ENCODE measurements around the gene SLC23A2. TPM values are rescaled to one million over a fixed set of nuclear protein-coding genes. Genes with fewer than 3 reads are reported as not detected.

SLC23A2 gene
- polyA plus RNA-seq, 1 donor from 2014 or later: 38.3 TPM

- no peaks in the 10 kb centered on the region for H3K9me2 ChIP-seq (ENCODE audit: insufficient read depth, low read length)
- no peak overlapping the region for H3K27ac ChIP-seq (ENCODE audit: low read length)
- no peak overlapping the region for H3K9ac ChIP-seq (ENCODE audit: low read length)
- no peak overlapping the region for H3K4me2 ChIP-seq (ENCODE audit: low read length)
- TF ChIP-seq POLR2AphosphoS5 (IDR thresholded peaks at IDR 0.05) (no peak), REST (IDR thresholded peaks at IDR 0.05; ENCODE audit: borderline replicate concordance) (no peak), SMC3 (conservative IDR thresholded peaks at IDR 0.05; ENCODE audit: poor library complexity) (no peak), RAD21 (conservative IDR thresholded peaks at IDR 0.05) (no peak), CTCF (IDR thresholded peaks at IDR 0.05; ENCODE audit: poor library complexity, severe bottlenecking) (no peak), EP300 (conservative IDR thresholded peaks at IDR 0.05; ENCODE audit: poor library complexity, severe bottlenecking) (no peak), TAF1 (IDR thresholded peaks at IDR 0.05; ENCODE audit: low read depth) (no peak), EZH2 (IDR thresholded peaks at IDR 0.05; ENCODE audit: borderline replicate concordance, insufficient read depth, low read length, poor library complexity, severe bottlenecking) (no peak), MXI1 (conservative IDR thresholded peaks at IDR 0.05; ENCODE audit: poor library complexity, severe bottlenecking) (no peak)
- no peaks in the 10 kb centered on the region for H3K9me3 ChIP-seq (ENCODE audit: low read length)
- H3K27me3 ChIP-seq (ENCODE audit: insufficient read depth, low read depth, low read length): no peaks in the 10 kb centered on the region
- H3K36me3 ChIP-seq (ENCODE audit: insufficient read depth, low read length): peaks cover 15% of the 10 kb centered on the region
- H3K4me3 ChIP-seq (ENCODE audit: low read length): no peak overlapping the region
- no peaks in the 10 kb centered on the region for H4K20me1 ChIP-seq (ENCODE audit: insufficient read depth)
- no peaks in the 10 kb centered on the region for H3F3A ChIP-seq (ENCODE audit: insufficient read depth, low read length, poor library complexity, severe bottlenecking)
- H2AFZ ChIP-seq (ENCODE audit: low read depth, low read length): no peak overlapping the region
- no peaks in the 10 kb centered on the region for H3K79me2 ChIP-seq (replicated peaks; ENCODE audit: insufficient read depth, low read length)
Observed at GRCh38 chr20:4905613-4906012, 95.7 kb downstream of the SLC23A2 start.

GRCh38 chr20:4905195-4905594 lies 96.1 kb downstream of the SLC23A2 start:
- Histone ChIP-seq H3K4me3 (ENCODE audit: low read length) (no peak overlapping the region), H3K27ac (ENCODE audit: low read length) (no peak overlapping the region), H3K9me2 (ENCODE audit: insufficient read depth, low read length) (no peaks in the 10 kb centered on the region), H3K27me3 (ENCODE audit: insufficient read depth, low read depth, low read length) (no peaks in the 10 kb centered on the region), H4K20me1 (ENCODE audit: insufficient read depth) (no peaks in the 10 kb centered on the region), H2AFZ (ENCODE audit: low read depth, low read length) (no peak overlapping the region), H3K9me3 (ENCODE audit: low read length) (no peaks in the 10 kb centered on the region), H3F3A (ENCODE audit: insufficient read depth, low read length, poor library complexity, severe bottlenecking) (no peaks in the 10 kb centered on the region), H3K9ac (ENCODE audit: low read length) (no peak overlapping the region), H3K36me3 (ENCODE audit: insufficient read depth, low read length) (peaks cover 15% of the 10 kb centered on the region), H3K79me2 (replicated peaks; ENCODE audit: insufficient read depth, low read length) (no peaks in the 10 kb centered on the region), H3K4me2 (ENCODE audit: low read length) (no peak overlapping the region)
- TF ChIP-seq MXI1 (conservative IDR thresholded peaks at IDR 0.05; ENCODE audit: poor library complexity, severe bottlenecking) (no peak), EZH2 (IDR thresholded peaks at IDR 0.05; ENCODE audit: borderline replicate concordance, insufficient read depth, low read length, poor library complexity, severe bottlenecking) (no peak), EP300 (conservative IDR thresholded peaks at IDR 0.05; ENCODE audit: poor library complexity, severe bottlenecking) (no peak), SMC3 (conservative IDR thresholded peaks at IDR 0.05; ENCODE audit: poor library complexity) (no peak), POLR2AphosphoS5 (IDR thresholded peaks at IDR 0.05) (no peak), RAD21 (conservative IDR thresholded peaks at IDR 0.05) (no peak), REST (IDR thresholded peaks at IDR 0.05; ENCODE audit: borderline replicate concordance) (no peak), CTCF (IDR thresholded peaks at IDR 0.05; ENCODE audit: poor library complexity, severe bottlenecking) (no peak), TAF1 (IDR thresholded peaks at IDR 0.05; ENCODE audit: low read depth) (no peak)

All from neural cell (in vitro differentiated cells).